T-helper 1 cell (primary cell): ENCODE measurements around the gene OR11G2.
"Not testable (repeated sequence)": the region's sequence is repeated elsewhere in the genome, so short reads cannot be mapped to it uniquely, and the experiment has no call there.

Experiments
- DNase-seq, 5 donors: peaks; one replicate each; pipeline ENCODE4 v3.0.0-alpha.2; 2012 to 2020

OR11G2 gene

DNA sequence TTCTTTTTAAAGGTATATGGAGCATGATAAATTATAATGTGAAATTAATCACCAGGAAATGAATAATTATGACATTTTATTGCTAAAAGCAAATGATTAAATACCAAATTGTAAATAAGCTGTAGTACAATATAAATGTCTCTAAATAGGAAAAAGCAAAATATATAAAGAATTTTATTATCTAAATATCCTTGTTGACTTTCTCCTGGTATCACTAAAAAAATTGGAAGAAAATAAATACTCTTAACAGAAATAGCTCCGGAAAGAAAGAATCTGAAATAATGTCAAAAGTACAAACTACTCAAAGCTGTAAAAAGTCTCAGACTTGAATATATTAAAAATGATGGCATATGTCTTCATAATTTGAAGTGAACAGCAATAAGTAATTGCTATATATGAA lies 38.0 kb downstream of the OR11G2 start, which contains the start of gene OR11H7:
Gene OR11H7 (plus strand): TSS at position 301 of the 400 bp plus-strand sequence.
- no peak for DNase-seq

DNA sequence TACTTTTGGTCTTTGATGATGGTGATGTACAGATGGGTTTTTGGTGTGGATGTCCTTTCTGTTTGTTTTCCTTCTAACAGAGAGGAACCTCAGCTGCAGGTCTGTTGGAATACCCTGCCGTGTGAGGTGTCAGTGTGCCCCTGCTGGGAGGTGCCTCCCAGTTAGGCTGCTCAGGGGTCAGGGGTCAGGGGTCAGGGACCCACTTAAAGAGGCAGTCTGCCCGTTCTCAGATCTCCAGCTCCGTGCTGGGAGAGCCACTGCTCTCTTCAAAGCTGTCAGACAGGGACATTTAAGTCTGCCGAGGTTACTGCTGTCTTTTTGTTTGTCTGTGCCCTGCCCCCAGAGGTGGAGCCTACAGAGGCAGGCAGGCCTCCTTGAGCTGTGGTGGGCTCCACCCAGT lies 44.7 kb downstream of the OR11G2 start:
- DNase-seq = not testable (repeated sequence)

DNA sequence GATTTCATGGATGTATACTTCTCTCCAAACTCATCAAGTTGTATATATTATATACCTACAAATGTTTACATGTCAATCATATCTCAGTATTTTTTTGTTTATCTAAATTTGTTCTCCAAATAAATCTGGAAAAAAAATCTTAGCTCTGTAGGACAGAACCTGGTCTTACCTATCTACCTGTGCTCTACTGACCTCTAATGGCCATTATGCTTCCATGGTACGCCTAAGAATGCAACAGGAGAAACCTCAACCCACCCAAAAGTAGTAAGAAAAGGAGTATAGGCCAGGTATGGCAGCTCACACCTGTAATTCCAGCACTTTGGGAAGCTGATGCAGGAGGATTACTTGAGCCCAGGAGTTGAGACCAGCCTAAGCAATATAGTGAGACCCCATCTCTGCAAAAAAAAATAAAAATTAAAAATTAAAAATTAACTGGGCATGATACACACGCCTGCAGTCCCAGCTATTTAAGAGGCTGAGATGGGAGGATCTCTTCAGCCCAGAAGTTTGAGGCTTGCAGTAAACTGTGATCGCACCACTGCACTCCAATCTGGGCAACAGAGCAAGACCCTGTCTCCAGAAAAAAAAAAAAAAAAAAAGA lies 57.0 kb downstream of the OR11G2 start:
- no peak for DNase-seq
